ENCODE measurements around the gene USHBP1. TPM values are rescaled to one million over a fixed set of nuclear protein-coding genes. Genes with fewer than 3 reads are reported as not detected.

USHBP1 gene
- total and polyA plus RNA-seq, 2 of the 13 experiments (the other 11 are each of a cell fraction or from before 2014, with no cell fraction given) = 0.15 to 1.5 TPM

DNA sequence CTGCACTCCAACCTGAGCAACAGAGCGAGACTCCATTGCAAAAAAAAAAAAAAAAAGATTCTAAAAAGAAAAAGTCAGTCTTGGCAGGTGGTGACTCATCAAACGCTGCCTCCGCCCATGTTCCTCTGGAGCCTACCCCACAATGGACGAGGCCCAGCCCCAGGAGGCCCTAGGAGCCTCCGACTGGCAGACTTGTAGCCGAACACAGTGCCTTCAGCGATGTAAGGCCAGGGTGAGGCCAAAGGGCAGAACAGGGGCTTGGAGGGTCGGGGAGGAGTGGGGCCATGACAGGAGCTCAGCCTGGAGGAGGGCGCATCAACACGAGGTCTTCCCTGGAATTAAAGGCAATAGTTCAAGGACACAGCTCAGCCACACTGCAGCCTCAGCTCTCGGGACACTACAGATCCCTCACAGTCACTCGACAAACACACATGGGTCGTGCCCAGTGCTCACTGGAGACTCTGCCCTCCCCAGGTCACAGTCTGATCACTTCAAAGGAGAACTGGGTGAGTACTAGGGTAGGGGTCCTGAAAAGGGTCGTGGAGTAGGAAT is 44.3 kb downstream of the USHBP1 start (continued):
- peak; percentile 77 for TF ChIP-seq ZMYM3 (CRISPR knock-in tag; IDR thresholded peaks at IDR 0.05)
- no peak for TF ChIP-seq U2AF1 (optimal IDR thresholded peaks at IDR 0.05; ENCODE audit: low read depth, low read length)
- TF ChIP-seq, protein P1, sequence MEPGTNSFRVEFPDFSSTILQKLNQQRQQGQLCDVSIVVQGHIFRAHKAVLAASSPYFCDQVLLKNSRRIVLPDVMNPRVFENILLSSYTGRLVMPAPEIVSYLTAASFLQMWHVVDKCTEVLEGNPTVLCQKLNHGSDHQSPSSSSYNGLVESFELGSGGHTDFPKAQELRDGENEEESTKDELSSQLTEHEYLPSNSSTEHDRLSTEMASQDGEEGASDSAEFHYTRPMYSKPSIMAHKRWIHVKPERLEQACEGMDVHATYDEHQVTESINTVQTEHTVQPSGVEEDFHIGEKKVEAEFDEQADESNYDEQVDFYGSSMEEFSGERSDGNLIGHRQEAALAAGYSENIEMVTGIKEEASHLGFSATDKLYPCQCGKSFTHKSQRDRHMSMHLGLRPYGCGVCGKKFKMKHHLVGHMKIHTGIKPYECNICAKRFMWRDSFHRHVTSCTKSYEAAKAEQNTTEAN (CRISPR knock-in tag; conservative IDR thresholded peaks at IDR 0.05) = no peak
- TF ChIP-seq ZNF550 (CRISPR knock-in tag; IDR thresholded peaks at IDR 0.05; ENCODE audit: borderline replicate concordance) = no peak
- no peak for TF ChIP-seq FOXJ3 (CRISPR knock-in tag; IDR thresholded peaks at IDR 0.05; ENCODE audit: borderline replicate concordance)
- TF ChIP-seq TEAD3 (CRISPR knock-in tag; optimal IDR thresholded peaks at IDR 0.05; ENCODE audit: borderline replicate concordance) = peak; percentile 44
- TF ChIP-seq, protein P2, sequence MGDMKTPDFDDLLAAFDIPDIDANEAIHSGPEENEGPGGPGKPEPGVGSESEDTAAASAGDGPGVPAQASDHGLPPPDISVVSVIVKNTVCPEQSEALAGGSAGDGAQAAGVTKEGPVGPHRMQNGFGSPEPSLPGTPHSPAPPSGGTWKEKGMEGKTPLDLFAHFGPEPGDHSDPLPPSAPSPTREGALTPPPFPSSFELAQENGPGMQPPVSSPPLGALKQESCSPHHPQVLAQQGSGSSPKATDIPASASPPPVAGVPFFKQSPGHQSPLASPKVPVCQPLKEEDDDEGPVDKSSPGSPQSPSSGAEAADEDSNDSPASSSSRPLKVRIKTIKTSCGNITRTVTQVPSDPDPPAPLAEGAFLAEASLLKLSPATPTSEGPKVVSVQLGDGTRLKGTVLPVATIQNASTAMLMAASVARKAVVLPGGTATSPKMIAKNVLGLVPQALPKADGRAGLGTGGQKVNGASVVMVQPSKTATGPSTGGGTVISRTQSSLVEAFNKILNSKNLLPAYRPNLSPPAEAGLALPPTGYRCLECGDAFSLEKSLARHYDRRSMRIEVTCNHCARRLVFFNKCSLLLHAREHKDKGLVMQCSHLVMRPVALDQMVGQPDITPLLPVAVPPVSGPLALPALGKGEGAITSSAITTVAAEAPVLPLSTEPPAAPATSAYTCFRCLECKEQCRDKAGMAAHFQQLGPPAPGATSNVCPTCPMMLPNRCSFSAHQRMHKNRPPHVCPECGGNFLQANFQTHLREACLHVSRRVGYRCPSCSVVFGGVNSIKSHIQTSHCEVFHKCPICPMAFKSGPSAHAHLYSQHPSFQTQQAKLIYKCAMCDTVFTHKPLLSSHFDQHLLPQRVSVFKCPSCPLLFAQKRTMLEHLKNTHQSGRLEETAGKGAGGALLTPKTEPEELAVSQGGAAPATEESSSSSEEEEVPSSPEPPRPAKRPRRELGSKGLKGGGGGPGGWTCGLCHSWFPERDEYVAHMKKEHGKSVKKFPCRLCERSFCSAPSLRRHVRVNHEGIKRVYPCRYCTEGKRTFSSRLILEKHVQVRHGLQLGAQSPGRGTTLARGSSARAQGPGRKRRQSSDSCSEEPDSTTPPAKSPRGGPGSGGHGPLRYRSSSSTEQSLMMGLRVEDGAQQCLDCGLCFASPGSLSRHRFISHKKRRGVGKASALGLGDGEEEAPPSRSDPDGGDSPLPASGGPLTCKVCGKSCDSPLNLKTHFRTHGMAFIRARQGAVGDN (CRISPR knock-in tag; IDR thresholded peaks at IDR 0.05) = peak; percentile 71
- no peak for TF ChIP-seq ZNF589 (CRISPR knock-in tag; conservative IDR thresholded peaks at IDR 0.05)
- peak; percentile 79 for TF ChIP-seq ZNF263 (CRISPR knock-in tag; IDR thresholded peaks at IDR 0.05)
- TF ChIP-seq, protein P3, sequence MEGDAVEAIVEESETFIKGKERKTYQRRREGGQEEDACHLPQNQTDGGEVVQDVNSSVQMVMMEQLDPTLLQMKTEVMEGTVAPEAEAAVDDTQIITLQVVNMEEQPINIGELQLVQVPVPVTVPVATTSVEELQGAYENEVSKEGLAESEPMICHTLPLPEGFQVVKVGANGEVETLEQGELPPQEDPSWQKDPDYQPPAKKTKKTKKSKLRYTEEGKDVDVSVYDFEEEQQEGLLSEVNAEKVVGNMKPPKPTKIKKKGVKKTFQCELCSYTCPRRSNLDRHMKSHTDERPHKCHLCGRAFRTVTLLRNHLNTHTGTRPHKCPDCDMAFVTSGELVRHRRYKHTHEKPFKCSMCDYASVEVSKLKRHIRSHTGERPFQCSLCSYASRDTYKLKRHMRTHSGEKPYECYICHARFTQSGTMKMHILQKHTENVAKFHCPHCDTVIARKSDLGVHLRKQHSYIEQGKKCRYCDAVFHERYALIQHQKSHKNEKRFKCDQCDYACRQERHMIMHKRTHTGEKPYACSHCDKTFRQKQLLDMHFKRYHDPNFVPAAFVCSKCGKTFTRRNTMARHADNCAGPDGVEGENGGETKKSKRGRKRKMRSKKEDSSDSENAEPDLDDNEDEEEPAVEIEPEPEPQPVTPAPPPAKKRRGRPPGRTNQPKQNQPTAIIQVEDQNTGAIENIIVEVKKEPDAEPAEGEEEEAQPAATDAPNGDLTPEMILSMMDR (CRISPR knock-in tag; IDR thresholded peaks at IDR 0.05) = no peak
- peak; percentile 19; the same call in 1 of the 2 replicates for TF ChIP-seq HNF4A (CRISPR knock-in tag; IDR thresholded peaks at IDR 0.05)
- TF ChIP-seq, protein P4, sequence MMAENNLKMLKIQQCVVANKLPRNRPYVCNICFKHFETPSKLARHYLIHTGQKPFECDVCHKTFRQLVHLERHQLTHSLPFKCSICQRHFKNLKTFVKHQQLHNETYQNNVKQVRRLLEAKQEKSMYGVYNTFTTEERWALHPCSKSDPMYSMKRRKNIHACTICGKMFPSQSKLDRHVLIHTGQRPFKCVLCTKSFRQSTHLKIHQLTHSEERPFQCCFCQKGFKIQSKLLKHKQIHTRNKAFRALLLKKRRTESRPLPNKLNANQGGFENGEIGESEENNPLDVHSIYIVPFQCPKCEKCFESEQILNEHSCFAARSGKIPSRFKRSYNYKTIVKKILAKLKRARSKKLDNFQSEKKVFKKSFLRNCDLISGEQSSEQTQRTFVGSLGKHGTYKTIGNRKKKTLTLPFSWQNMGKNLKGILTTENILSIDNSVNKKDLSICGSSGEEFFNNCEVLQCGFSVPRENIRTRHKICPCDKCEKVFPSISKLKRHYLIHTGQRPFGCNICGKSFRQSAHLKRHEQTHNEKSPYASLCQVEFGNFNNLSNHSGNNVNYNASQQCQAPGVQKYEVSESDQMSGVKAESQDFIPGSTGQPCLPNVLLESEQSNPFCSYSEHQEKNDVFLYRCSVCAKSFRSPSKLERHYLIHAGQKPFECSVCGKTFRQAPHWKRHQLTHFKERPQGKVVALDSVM (CRISPR knock-in tag; IDR thresholded peaks at IDR 0.05) = peak; percentile 42; the same call in 1 of the 2 replicates
- no peak for TF ChIP-seq KLF12 (CRISPR knock-in tag; IDR thresholded peaks at IDR 0.05; ENCODE audit: borderline replicate concordance)
- TF ChIP-seq, protein P5, sequence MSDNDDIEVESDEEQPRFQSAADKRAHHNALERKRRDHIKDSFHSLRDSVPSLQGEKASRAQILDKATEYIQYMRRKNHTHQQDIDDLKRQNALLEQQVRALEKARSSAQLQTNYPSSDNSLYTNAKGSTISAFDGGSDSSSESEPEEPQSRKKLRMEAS (IDR thresholded peaks at IDR 0.05) = peak; percentile 40; the same call in 1 of the 2 replicates
- TF ChIP-seq LCORL (IDR thresholded peaks at IDR 0.05) = no peak
- TF ChIP-seq LCORL (CRISPR knock-in tag; IDR thresholded peaks at IDR 0.05) = no peak
- TF ChIP-seq ZNF777 (CRISPR knock-in tag; IDR thresholded peaks at IDR 0.05) = no peak
- no peak for TF ChIP-seq MAF1 (CRISPR knock-in tag; IDR thresholded peaks at IDR 0.05; ENCODE audit: borderline replicate concordance)
- no peak for TF ChIP-seq SNRNP70 (IDR thresholded peaks at IDR 0.05; ENCODE audit: low read depth, low read length)
- TF ChIP-seq, protein P6, sequence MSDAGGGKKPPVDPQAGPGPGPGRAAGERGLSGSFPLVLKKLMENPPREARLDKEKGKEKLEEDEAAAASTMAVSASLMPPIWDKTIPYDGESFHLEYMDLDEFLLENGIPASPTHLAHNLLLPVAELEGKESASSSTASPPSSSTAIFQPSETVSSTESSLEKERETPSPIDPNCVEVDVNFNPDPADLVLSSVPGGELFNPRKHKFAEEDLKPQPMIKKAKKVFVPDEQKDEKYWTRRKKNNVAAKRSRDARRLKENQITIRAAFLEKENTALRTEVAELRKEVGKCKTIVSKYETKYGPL (CRISPR knock-in tag; IDR thresholded peaks at IDR 0.05) = no peak
- TF ChIP-seq ZNF747 (CRISPR knock-in tag; IDR thresholded peaks at IDR 0.05; ENCODE audit: borderline replicate concordance) = no peak

All from HepG2 (cell line).